ENCODE measurements around the gene RAB3GAP2.

DNA sequence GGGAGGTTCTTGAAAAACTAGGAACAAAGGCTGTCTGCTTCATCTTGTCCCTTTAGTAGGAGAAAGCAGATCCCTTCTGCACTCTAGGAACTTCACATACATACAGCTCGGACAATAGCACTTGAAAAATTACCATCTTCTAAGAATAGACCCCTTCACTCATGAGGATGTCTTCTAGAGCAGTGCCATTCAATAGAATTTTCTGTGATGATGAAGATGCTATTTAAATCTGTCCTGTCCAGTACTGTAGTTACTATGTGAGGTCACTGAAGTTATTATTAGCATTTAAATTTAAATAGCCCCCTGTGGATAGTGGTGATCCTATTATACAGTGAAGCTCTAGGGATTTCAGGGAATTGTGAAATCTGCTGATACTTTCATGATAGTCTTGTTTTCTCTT, 46.4 kb upstream of the RAB3GAP2 start:
- TF ChIP-seq, protein P1, sequence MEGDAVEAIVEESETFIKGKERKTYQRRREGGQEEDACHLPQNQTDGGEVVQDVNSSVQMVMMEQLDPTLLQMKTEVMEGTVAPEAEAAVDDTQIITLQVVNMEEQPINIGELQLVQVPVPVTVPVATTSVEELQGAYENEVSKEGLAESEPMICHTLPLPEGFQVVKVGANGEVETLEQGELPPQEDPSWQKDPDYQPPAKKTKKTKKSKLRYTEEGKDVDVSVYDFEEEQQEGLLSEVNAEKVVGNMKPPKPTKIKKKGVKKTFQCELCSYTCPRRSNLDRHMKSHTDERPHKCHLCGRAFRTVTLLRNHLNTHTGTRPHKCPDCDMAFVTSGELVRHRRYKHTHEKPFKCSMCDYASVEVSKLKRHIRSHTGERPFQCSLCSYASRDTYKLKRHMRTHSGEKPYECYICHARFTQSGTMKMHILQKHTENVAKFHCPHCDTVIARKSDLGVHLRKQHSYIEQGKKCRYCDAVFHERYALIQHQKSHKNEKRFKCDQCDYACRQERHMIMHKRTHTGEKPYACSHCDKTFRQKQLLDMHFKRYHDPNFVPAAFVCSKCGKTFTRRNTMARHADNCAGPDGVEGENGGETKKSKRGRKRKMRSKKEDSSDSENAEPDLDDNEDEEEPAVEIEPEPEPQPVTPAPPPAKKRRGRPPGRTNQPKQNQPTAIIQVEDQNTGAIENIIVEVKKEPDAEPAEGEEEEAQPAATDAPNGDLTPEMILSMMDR (IDR thresholded peaks at IDR 0.05 in 2 of 3, conservative IDR thresholded peaks at IDR 0.05 in 1 of 3; ENCODE audit: control insufficient read depth in 2 of 3, extremely low read depth in 1 of 3, insufficient read depth in 1 of 3, low read depth in 3 of 3, low read length in 3 of 3): no peak
- TF ChIP-seq RFX5 (IDR thresholded peaks at IDR 0.05; ENCODE audit: low read depth, low read length) (no peak), ZNF622 (IDR thresholded peaks at IDR 0.05) (no peak)
